PFSK-1 (cell line): Measurements from ENCODE around the gene ADARB1.

Experiments
- FOXP2 ChIP-seq: optimal IDR thresholded peaks from 2 replicates; pipeline ENCODE3; 2011; ENCODE audit warnings: borderline replicate concordance, control low read depth, inconsistent platforms; ENCODE audit not compliant: insufficient read depth; ENCODE audit errors: extremely low read length, extremely low read depth
- POLR2AphosphoS5 ChIP-seq: IDR thresholded peaks from 2 replicates; pipeline ENCODE4 v1.6.1; 2012; ENCODE audit warnings: low read depth, mild to moderate bottlenecking, control low read depth, low read length, moderate library complexity
- SIN3A ChIP-seq: IDR thresholded peaks from 2 replicates; pipeline ENCODE4 v1.6.1; 2012; ENCODE audit warnings: mild to moderate bottlenecking, low read length, moderate library complexity, borderline replicate concordance; ENCODE audit not compliant: insufficient read depth
- TAF1 ChIP-seq: IDR thresholded peaks from 2 replicates; pipeline ENCODE4 v1.6.1; 2012; ENCODE audit warnings: low read length, control low read depth, borderline replicate concordance; ENCODE audit not compliant: insufficient read depth
- TF ChIP-seq, protein P1 (sequence below), 2 experiments: IDR thresholded peaks; 2 replicates each; pipeline versions ENCODE4 v1.6.1 to v1.8.0; 2011 to 2012; ENCODE audit warnings: low read depth in 2 of 2, low read length in 2 of 2, control low read depth in 1 of 2, inconsistent platforms in 1 of 2, mild to moderate bottlenecking in 1 of 2, moderate library complexity in 1 of 2; ENCODE audit not compliant: insufficient read depth in 1 of 2

The ADARB1 gene

GRCh38 chr21:45125357-45125756, 51.0 kb downstream of the ADARB1 start:
- no peak for TF ChIP-seq FOXP2
- TF ChIP-seq, protein P1, sequence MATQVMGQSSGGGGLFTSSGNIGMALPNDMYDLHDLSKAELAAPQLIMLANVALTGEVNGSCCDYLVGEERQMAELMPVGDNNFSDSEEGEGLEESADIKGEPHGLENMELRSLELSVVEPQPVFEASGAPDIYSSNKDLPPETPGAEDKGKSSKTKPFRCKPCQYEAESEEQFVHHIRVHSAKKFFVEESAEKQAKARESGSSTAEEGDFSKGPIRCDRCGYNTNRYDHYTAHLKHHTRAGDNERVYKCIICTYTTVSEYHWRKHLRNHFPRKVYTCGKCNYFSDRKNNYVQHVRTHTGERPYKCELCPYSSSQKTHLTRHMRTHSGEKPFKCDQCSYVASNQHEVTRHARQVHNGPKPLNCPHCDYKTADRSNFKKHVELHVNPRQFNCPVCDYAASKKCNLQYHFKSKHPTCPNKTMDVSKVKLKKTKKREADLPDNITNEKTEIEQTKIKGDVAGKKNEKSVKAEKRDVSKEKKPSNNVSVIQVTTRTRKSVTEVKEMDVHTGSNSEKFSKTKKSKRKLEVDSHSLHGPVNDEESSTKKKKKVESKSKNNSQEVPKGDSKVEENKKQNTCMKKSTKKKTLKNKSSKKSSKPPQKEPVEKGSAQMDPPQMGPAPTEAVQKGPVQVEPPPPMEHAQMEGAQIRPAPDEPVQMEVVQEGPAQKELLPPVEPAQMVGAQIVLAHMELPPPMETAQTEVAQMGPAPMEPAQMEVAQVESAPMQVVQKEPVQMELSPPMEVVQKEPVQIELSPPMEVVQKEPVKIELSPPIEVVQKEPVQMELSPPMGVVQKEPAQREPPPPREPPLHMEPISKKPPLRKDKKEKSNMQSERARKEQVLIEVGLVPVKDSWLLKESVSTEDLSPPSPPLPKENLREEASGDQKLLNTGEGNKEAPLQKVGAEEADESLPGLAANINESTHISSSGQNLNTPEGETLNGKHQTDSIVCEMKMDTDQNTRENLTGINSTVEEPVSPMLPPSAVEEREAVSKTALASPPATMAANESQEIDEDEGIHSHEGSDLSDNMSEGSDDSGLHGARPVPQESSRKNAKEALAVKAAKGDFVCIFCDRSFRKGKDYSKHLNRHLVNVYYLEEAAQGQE (IDR thresholded peaks at IDR 0.05; ENCODE audit: insufficient read depth in 1 of 2, low read depth in 2 of 2, low read length in 2 of 2): no peak
- TF ChIP-seq SIN3A: no peak
- no peak for TF ChIP-seq TAF1

GRCh38 chr21:45126204-45126626, 51.8 kb downstream of the ADARB1 start:
- TF ChIP-seq TAF1: no peak
- TF ChIP-seq, protein P1 (IDR thresholded peaks at IDR 0.05; ENCODE audit: insufficient read depth in 1 of 2, low read depth in 2 of 2, low read length in 2 of 2): no peak
- no peak for TF ChIP-seq POLR2AphosphoS5
- no peak for TF ChIP-seq SIN3A

DNA sequence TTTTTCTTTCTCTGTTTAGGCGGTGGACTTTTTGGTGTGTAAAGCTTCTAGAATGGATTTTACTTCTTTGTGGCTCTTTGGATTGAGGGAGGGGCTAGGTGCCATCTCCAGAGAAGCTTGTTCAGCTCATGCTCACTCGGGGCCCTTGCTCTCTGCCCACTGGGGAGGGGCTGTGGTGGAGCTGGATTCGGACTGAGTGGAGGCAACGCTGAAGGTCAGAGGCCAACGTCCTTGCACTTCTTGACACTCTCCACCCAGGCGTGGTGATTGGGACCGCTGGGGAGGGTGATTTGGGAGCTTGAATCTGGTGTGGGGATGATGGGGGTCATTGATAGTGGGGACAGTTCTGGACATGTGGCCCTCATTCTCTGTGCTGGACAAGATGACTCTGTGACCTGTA, 52.6 kb downstream of the ADARB1 start:
- TF ChIP-seq FOXP2 (no peak), TAF1 (no peak), SIN3A (no peak), POLR2AphosphoS5 (no peak)
- TF ChIP-seq, protein P1 (IDR thresholded peaks at IDR 0.05; ENCODE audit: insufficient read depth in 1 of 2, low read depth in 2 of 2, low read length in 2 of 2): no peak

GRCh38 chr21:45127937-45128336, 53.6 kb downstream of the ADARB1 start:
- TF ChIP-seq TAF1 (no peak), FOXP2 (no peak), SIN3A (no peak), POLR2AphosphoS5 (no peak)
- TF ChIP-seq, protein P1 (IDR thresholded peaks at IDR 0.05; ENCODE audit: insufficient read depth in 1 of 2, low read depth in 2 of 2, low read length in 2 of 2): no peak

- TF ChIP-seq TAF1 (no peak), POLR2AphosphoS5 (no peak), FOXP2 (no peak), SIN3A (no peak)
- TF ChIP-seq, protein P1 (IDR thresholded peaks at IDR 0.05; ENCODE audit: insufficient read depth in 1 of 2, low read depth in 2 of 2, low read length in 2 of 2): no peak
Observed at GRCh38 chr21:45128613-45129188, 54.3 kb downstream of the ADARB1 start.
